Type B pancreatic cell (in vitro differentiated cells): ENCODE measurements around the gene FOSL1. TPM values are rescaled to one million over a fixed set of nuclear protein-coding genes. Genes with fewer than 3 reads are reported as not detected.
A peak's percentile ranks its signal among the peaks of the same experiment; 100 is the strongest.

ENCODE experiments used
- DNase-seq: peaks from one replicate; pipeline ENCODE4 v3.0.0; 2021; ENCODE audit warnings: mixed read lengths; ENCODE audit not compliant: unreplicated experiment; ENCODE audit errors: extremely low spot score
- H3K27ac Mint-ChIP-seq: 2 replicates; pipeline ENCODE4 v1.8.0; 2021; ENCODE audit warnings: mild to moderate bottlenecking, mixed read lengths
- H3K27me3 Mint-ChIP-seq: 2 replicates; pipeline ENCODE4 v1.8.0; 2021; ENCODE audit warnings: mixed read lengths
- H3K36me3 Mint-ChIP-seq: 2 replicates; pipeline ENCODE4 v1.8.0; 2021; ENCODE audit warnings: mixed read lengths
- H3K4me1 Mint-ChIP-seq: one replicate; pipeline ENCODE4 v1.8.0; 2021; ENCODE audit warnings: mixed read lengths; ENCODE audit not compliant: unreplicated experiment
- H3K4me3 Mint-ChIP-seq: 2 replicates; pipeline ENCODE4 v1.8.0; 2021; ENCODE audit warnings: mild to moderate bottlenecking, mixed read lengths
- H3K9me3 Mint-ChIP-seq: 2 replicates; pipeline ENCODE4 v1.8.0; 2021; ENCODE audit warnings: mixed read lengths
- CTCF ChIP-seq: fragments of 200-600 bp; sonication (generic); conservative IDR thresholded peaks from 2 replicates; pipeline ENCODE4 v1.5.0; 2021; ENCODE audit warnings: antibody characterized with exemption, mild to moderate bottlenecking
- total RNA-seq: library from RNA; stranded (reverse); gene quantifications from 2 replicates; pipeline ENCODE4 v1.2.1, GENCODE V29; 2021; ENCODE audit warnings: low replicate concordance

FOSL1 gene
- total RNA-seq, 1 donor from 2014 or later: 2.1 TPM

- TF ChIP-seq CTCF: no peak
- no peak for DNase-seq
- Mint-ChIP-seq H3K27me3 (peaks cover 3% of the 10 kb centered on the region), H3K27ac (peak overlapping the region; percentile 84), H3K4me3 (peak overlapping the region; percentile 93), H3K36me3 (peaks cover 32% of the 10 kb centered on the region), H3K9me3 (no peaks in the 10 kb centered on the region), H3K4me1 (peaks cover 27% of the 10 kb centered on the region)
These were observed 43.3 kb downstream of the FOSL1 start for GRCh38 chr11:65856689-65857499.

GRCh38 chr11:65855927-65856363 lies 44.2 kb downstream of the FOSL1 start:
- H3K27me3 Mint-ChIP-seq: peaks cover 3% of the 10 kb centered on the region
- H3K9me3 Mint-ChIP-seq: no peaks in the 10 kb centered on the region
- no peak for DNase-seq
- no peak for TF ChIP-seq CTCF
- peak overlapping the region; percentile 93 for H3K4me3 Mint-ChIP-seq
- H3K36me3 Mint-ChIP-seq: peaks cover 38% of the 10 kb centered on the region
- peaks cover 20% of the 10 kb centered on the region for H3K4me1 Mint-ChIP-seq
- peak overlapping the region; percentile 84 for H3K27ac Mint-ChIP-seq

- no peaks in the 10 kb centered on the region for H3K9me3 Mint-ChIP-seq
- peaks cover 20% of the 10 kb centered on the region for H3K4me1 Mint-ChIP-seq
- peaks cover 38% of the 10 kb centered on the region for H3K36me3 Mint-ChIP-seq
- no peak for DNase-seq
- TF ChIP-seq CTCF: no peak
- peak overlapping the region; percentile 93 for H3K4me3 Mint-ChIP-seq
- H3K27ac Mint-ChIP-seq: peak overlapping the region; percentile 86
- peaks cover 3% of the 10 kb centered on the region for H3K27me3 Mint-ChIP-seq
These were observed 45.0 kb downstream of the FOSL1 start for GRCh38 chr11:65854852-65855837.

- Mint-ChIP-seq H3K4me3 (peak overlapping the region; percentile 82), H3K27ac (peak overlapping the region; percentile 86), H3K9me3 (no peaks in the 10 kb centered on the region), H3K36me3 (peaks cover 38% of the 10 kb centered on the region), H3K4me1 (peaks cover 20% of the 10 kb centered on the region), H3K27me3 (peaks cover 3% of the 10 kb centered on the region)
- TF ChIP-seq CTCF: no peak
- no peak for DNase-seq
These were observed 46.0 kb downstream of the FOSL1 start for GRCh38 chr11:65854161-65854592.

DNA sequence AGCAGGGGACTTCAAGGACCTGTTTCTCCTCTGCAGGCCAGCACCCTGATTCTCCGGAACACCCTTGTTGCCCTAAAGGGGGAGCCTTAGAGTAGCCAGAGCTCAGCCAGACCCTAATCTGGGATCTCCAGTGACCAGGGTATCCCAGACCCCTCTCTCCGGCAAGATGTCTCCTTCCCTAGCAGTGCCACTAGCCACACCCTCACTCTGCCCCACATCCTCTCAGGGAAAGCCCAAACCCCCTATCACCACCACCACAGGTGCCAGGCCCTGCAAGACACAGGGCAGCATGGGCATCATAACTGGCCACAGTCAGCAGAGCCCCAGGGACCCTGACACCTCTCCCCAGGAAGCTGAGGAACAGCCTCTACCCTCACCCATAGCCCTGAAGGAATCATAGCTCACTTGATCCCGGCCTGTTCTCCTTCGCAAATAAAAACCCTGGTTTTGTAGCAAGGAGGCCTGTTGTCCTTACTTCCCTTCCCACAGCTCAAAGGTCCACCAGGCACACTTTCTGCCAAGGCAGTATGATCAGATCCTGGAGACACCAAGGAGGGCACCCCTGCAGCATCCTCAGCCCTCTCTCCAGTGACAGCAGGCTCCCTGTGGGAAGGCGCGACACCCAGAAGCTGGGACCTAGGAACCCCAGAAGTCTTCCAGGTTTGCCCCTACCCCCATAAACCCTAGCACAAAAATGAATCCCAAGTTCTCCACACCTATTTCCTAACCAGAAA lies 46.8 kb downstream of the FOSL1 start:
- DNase-seq: no peak
- Mint-ChIP-seq H3K4me1 (peaks cover 20% of the 10 kb centered on the region), H3K4me3 (peak overlapping the region; percentile 82), H3K36me3 (peaks cover 38% of the 10 kb centered on the region), H3K27ac (peak overlapping the region; percentile 86), H3K27me3 (peaks cover 3% of the 10 kb centered on the region), H3K9me3 (no peaks in the 10 kb centered on the region)
- no peak for TF ChIP-seq CTCF
